OCI-LY1 (cell line): ENCODE data around the gene DLD.
"Not testable (repeated sequence)": the region's sequence is repeated elsewhere in the genome, so short reads cannot be mapped to it uniquely, and the experiment has no call there.

Source experiments
- CTCF ChIP-seq: fragments of 200-600 bp; sonication (generic), shearing (Covaris generic); IDR thresholded peaks from 2 replicates; pipeline ENCODE4 v1.5.1; 2017; ENCODE audit warnings: mild to moderate bottlenecking, antibody characterized with exemption, low read length, moderate library complexity, mixed read lengths
- EZH2 ChIP-seq: fragments of 200-600 bp; sonication (generic), shearing (Covaris generic); IDR thresholded peaks from 2 replicates; pipeline ENCODE4 v1.8.0; 2017; ENCODE audit warnings: borderline replicate concordance, mixed run types, mild to moderate bottlenecking, antibody characterized with exemption, low read length, moderate library complexity, mixed read lengths

- not testable (repeated sequence) for TF ChIP-seq CTCF, EZH2
Measured at GRCh38 chr7:107887827-107888226, 3.2 kb upstream of the DLD start.
